Measurements from ENCODE around the gene CFAP251. TPM values are rescaled to one million over a fixed set of nuclear protein-coding genes. Genes with fewer than 3 reads are reported as not detected.
"Not testable (repeated sequence)": the region's sequence is repeated elsewhere in the genome, so short reads cannot be mapped to it uniquely, and the experiment has no call there.

The CFAP251 gene
- total RNA-seq, 1 experiment from 2014 or later: 10.8 TPM

DNA sequence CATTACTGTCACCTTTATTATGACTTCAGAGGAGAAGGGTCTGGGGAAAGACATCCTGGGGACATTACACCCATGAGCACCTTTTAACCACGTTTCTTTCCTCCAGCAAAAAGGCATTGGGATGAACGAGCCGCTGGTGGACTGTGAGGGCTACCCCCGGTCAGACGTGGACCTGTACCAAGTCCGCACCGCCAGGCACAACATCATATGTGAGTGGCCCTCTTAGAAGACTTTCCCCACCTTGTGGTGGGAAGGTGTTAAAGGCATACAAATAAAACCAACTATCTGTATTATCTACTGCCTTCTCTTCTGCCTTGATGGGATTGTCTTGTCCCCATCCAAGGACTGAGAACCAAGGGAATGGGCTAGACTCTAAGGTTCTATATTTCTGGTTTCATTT, 23.8 kb upstream of the CFAP251 start:
- peak; percentile 47 for DNase-seq (ENCODE audit: low read depth)
- in situ Hi-C loops (cut with HindIII; ENCODE audit: low pct_unique_long_range_greater_than_20kb, low sequenced_read_pairs): no loop called here

DNA sequence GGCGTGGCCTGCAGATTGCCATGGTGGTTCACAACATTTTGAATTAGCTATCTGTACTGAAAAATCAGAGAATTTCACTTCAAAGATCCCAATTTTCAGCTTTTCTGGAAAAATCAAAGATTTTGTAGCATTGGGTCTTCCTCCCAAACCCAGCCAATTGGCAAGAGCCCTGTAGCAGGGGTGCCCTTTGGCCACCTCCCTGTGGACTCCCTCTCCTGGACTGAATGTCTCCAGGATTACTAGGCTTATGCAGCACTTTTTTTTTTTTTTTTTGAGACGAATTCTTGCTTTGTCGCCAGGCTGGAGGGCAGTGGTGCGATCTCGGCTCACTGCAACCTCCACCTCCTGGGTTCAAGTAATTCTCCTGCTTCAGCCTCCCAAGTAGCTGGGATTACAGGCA, 20.1 kb upstream of the CFAP251 start:
- in situ Hi-C loops (cut with HindIII; ENCODE audit: low pct_unique_long_range_greater_than_20kb, low sequenced_read_pairs): no loop called here

DNA sequence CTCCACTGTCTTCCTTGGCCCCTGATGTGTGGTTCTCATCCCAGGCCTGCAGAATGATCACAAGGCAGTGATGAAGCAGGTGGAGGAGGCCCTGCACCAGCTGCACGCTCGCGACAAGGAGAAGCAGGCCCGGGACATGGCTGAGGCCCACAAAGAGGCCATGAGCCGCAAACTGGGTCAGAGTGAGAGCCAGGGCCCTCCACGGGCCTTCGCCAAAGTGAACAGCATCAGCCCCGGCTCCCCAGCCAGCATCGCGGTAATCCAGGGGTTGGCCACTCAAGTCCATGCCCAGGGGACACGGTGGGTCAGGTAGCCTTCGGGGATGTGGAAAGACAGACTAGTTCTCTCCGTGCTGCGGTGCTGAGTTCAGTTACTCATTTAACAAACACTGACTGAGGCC, 18.8 kb upstream of the CFAP251 start:
- in situ Hi-C loops (cut with HindIII; ENCODE audit: low pct_unique_long_range_greater_than_20kb, low sequenced_read_pairs): no loop called here
- no peak for DNase-seq (ENCODE audit: low read depth)

More for the DNA sequence above, 20.1 kb upstream of the CFAP251 start:
- no peak for DNase-seq (ENCODE audit: low read depth)

DNA sequence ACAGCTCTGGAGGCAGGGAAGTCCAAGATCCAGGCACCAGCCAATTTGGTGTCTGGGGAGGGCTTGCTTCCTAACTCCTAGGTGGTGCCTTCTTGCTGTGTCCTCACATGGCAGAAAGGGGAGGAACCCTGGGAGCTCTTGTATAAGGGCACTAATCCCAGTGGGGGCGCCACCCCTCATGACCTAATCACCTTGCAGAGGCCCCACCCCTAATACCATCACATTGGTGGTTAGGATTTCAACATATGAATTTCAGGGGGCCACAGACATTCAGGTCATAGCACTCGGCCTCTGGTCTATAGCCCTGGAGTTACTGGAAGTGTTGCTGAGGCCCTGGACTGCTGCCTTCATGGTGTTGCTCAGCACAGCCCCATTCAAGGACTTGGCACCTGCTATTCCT, 15.2 kb upstream of the CFAP251 start:
- DNase-seq (ENCODE audit: low read depth): no peak
- in situ Hi-C loops (cut with HindIII; ENCODE audit: low pct_unique_long_range_greater_than_20kb, low sequenced_read_pairs): no loop called here

DNA sequence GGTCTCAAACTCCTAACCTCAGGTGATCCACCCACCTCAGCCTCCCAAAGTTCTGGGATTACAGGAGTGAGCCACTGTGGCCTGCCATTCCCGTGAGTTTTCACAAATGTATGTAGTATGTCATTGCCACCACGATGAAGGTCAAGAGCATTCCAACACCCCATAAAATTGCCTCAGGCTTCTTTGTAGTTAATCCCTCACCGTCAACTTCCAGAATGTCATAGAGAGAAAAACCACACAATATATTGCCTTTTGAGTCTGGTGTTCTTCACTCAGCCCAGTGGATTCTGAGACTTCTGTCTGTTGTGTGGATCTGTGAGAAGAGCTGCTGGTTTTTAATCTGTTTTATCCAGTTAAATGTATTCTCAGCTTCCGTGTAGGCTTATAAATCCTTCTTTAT, 12.6 kb upstream of the CFAP251 start:
- in situ Hi-C loops (cut with HindIII; ENCODE audit: low pct_unique_long_range_greater_than_20kb, low sequenced_read_pairs): no loop called here
- DNase-seq (ENCODE audit: low read depth): no peak

DNA sequence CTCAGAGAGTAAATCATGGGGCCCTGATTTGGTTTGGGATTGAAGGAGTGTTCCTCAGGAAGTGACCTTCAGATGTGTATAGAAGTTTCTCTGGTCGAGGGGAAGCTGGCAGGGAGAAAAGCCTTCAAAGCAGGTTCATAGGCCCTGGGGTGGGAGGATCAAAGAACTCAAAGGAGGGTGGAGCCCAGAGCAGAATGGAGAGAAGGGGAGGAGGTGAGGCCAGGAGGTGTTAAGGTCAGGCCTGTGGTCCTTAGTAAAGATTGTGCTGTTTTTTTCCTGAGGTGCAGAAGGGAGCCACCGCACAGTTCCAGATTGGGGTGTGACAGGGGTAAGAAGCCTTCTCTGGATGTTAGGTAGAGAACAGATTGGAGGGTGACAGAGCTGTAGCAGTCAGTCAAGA, 9.7 kb upstream of the CFAP251 start:
- in situ Hi-C loops (cut with HindIII; ENCODE audit: low pct_unique_long_range_greater_than_20kb, low sequenced_read_pairs): no loop called here
- DNase-seq (ENCODE audit: low read depth): no peak

DNA sequence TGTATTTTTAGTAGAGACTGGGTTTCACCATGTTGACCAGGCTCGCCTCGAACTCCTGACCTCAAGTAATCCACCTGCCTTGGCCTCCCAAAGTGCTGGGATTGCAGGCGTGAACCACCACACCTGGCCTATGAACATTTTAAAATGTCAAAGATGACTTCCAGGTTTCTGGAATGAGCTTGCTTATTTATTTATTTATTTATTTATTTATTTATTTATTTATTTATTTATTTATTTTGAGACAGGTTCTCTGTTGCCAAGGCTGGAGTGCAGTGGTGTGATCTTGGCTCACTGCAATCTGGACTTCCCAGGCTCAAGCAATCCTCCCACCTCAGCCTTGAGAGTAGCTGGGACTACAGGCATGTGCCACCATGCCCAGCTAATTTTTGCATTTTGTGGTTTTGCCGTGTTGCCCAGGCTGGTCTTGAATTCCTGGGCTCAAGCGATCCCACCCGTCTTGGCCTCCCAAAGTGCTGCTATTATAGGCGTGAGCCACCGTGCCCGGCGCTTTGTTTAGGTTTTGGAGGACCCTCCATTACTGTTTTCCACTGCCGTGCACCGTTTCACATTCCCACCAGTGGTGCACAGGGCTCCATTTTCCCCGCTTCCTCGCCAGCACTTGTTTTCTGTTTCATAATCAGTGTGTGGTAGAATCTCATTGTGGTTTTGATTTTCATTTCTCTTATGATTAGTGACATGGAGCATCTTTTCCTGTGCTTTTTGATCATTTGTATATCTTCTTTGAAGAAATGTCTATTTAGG, 6.4 kb upstream of the CFAP251 start:
- DNase-seq (ENCODE audit: low read depth): no peak
- in situ Hi-C loops (cut with HindIII; ENCODE audit: low pct_unique_long_range_greater_than_20kb, low sequenced_read_pairs): no loop called here

DNA sequence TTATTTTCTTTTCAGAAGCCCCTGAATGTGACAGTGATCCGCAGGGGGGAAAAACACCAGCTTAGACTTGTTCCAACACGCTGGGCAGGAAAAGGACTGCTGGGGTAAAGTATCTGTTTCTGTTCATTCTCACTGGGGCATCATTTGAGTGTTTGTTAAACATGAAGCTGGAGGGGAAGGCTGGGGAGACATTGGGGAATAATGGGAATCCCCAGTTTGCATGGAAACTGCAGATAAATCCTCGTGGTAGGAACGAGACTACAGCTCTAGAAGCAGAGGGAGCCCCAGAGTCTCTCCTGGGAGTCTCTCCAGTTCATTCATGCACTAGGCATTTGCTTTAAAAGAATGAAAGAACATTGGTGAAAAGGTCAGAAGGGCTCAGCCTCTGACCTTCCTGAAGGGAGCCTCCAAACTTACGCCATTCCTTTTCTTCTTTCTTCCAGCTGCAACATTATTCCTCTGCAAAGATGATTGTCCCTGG, 2.5 kb upstream of the CFAP251 start:
- in situ Hi-C loops (cut with HindIII; ENCODE audit: low pct_unique_long_range_greater_than_20kb, low sequenced_read_pairs): no loop called here
- no peak for DNase-seq (ENCODE audit: low read depth)

DNA sequence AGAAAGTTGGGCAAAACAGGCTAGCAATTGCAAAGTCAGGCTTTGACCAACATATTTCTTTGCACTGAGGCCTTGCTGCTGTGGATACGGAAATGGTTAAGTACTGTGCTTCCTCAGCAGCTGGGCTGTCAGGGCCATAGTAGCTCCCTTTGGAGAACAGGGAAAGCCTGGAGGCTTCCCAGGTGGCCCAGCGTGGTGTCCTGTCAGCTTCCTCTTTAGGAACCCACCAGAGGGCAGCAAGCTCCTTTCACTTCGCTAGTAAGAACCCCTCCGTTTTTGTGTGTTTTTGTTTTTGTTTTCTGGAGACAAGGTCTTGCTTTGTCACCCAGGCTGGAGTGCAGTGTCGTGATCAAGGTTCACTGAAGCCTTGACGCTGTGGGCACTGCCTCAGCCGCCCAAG, 1.7 kb upstream of the CFAP251 start:
- DNase-seq (ENCODE audit: low read depth): no peak
- in situ Hi-C loops (cut with HindIII; ENCODE audit: low pct_unique_long_range_greater_than_20kb, low sequenced_read_pairs): no loop called here

DNA sequence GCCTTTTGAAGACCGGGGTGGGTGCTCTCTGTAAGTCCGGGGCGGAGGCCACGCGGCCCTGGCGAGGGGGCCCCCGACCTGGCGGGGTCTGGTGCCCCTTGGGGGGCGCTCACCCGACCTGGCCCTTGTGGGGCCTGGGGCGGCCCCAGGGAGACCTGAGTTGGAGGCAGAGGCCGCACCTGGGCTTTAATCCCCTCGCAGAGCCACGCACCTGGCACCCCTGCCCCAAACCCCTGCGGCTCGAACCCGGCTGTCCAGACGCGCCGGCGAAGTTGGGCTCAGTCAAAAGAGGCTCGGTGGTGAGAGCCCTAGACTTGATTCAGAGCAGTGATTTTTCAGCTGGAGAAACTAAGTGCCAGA, 267 bp downstream of the CFAP251 start:
- in situ Hi-C loops (cut with HindIII; ENCODE audit: low pct_unique_long_range_greater_than_20kb, low sequenced_read_pairs): no loop called here
- no peak for DNase-seq (ENCODE audit: low read depth)

DNA sequence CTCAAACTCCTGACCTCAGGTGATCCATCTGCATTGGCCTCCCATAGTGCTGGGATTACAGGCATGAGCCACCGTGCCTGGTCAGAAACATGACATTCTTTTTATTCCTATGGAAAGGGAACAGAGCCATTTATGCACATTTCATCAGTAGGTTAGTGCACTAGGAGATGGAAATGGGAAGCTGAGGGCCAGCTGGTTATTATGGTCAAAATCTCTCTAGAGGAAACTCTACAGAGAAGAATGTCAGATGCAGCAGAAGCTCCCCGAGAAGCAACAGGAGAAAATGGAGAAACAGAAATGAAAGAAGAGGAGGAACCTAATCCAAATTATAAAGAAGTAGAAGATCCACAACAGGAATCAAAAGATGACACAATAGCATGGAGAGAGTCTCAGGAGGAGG, 2.7 kb downstream of the CFAP251 start:
- in situ Hi-C loops (cut with HindIII; ENCODE audit: low pct_unique_long_range_greater_than_20kb, low sequenced_read_pairs): no loop called here
- DNase-seq (ENCODE audit: low read depth): no peak

DNA sequence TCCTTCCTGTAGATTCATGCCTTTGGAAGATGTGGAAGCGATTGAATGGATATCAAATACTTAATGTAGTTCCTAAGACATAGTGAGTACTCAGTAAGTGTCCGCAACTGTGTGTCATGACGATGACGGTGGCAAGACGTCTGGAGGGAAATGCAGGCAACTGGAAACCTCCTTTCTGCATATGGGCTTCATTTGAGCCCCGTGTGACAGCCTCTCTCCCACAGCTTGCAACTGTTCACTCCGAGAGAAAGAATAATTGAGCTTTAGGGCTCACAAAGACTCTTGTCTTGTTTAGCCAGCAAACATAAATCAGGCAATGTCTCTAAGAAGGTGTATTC, 6.9 kb downstream of the CFAP251 start:
- no peak for DNase-seq (ENCODE audit: low read depth)
- in situ Hi-C loops (cut with HindIII; ENCODE audit: low pct_unique_long_range_greater_than_20kb, low sequenced_read_pairs): no loop called here

DNA sequence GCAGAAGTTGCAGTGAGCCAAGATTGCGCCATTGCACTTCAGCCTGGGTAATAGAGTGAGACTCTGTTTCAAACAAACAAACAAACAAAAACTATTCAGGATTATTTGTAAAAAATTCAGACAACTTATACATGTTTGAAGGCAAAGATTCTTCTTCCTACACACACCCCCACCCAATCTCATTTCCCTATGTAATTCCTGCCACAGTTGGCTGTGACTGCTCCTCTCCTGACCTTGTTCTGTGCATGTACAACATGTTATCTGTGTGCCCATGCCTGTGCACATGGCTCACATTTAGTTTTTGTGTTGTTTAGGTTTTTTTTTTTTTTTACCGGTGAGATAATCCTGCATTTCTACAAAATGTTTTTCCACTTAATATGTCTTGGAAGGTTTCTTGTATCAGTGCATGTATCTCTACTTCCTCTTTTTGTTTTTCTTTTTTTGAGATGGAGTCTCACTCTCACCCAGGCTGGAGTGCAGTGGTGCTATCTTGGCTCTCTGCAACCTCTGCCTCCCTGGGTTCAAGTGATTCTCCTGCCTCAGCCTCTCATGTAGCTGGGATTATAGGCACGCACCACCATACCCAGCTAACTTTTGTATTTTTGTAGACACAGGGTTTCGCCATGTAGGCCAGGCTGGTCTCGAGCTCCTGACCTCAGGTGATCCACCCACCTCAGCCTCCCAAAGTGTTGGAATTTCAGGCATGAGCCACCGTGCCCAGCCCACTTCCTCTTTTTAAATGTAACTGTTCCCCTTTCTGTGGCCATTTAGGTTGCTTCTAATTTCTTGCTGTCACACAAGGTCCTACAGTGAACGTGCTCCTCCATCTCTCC, 8.7 kb downstream of the CFAP251 start:
- DNase-seq (ENCODE audit: low read depth): no peak
- in situ Hi-C loops (cut with HindIII; ENCODE audit: low pct_unique_long_range_greater_than_20kb, low sequenced_read_pairs): no loop called here

DNA sequence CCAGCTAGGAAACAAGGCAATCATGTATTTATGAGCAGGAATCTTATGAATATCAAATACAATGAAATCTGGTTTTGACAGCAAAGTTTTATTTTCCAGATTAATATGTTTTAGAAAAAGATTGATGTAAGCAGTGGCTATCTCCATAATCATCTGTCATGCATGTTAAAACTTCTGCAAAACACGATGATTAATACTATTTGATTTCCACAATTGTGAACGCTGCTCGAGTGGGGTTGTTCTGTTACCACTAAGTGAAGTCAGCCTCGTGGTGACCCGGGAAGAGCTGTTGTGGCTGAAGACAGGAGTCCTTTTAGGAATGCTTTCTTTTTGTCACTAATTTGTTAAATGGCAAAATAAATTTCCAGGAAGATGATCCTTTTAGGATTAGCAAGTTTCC, 9.4 kb downstream of the CFAP251 start:
- in situ Hi-C loops (cut with HindIII; ENCODE audit: low pct_unique_long_range_greater_than_20kb, low sequenced_read_pairs): no loop called here
- no peak for DNase-seq (ENCODE audit: low read depth)

DNA sequence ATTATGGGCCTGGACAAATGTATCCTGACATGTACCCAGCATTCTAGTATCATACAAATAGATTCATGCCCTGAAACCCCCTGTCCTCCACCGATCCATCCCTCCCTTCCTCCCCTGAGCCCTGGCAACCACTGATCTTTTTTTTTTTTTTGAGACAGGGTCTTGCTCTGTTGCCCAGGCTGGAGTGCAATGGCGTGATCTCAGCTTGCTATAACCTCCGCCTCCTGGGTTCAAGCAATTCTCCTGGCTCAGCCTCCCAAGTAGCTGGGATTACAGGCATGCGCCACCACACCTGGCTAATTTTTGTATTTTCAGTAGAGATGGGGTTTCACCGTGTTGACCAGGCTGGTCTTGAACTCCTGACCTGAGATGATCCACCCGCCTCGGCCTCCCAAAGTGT, 11.2 kb downstream of the CFAP251 start:
- in situ Hi-C loops (cut with HindIII; ENCODE audit: low pct_unique_long_range_greater_than_20kb, low sequenced_read_pairs); DNase-seq (ENCODE audit: low read depth): not testable (repeated sequence)

DNA sequence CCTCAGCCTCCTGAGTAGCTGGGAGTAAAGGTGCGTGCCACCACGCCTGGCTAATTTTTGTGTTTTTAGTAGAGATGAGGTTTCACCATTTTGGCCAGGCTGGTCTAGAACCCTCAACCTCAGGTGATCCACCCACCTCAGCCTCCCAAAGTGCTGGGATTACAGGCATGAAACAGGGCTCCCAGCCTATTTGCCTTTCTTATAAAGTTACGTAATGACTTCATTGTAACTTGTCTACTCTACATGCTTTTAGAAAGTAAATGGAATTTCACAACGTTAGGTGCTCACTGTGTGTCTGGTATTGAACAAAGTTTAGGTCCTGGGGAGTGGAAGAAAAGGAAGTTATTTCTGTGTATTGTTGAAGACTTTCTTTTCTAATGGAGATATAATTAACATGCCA, 12.5 kb downstream of the CFAP251 start:
- in situ Hi-C loops (cut with HindIII; ENCODE audit: low pct_unique_long_range_greater_than_20kb, low sequenced_read_pairs): no loop called here
- no peak for DNase-seq (ENCODE audit: low read depth)

DNA sequence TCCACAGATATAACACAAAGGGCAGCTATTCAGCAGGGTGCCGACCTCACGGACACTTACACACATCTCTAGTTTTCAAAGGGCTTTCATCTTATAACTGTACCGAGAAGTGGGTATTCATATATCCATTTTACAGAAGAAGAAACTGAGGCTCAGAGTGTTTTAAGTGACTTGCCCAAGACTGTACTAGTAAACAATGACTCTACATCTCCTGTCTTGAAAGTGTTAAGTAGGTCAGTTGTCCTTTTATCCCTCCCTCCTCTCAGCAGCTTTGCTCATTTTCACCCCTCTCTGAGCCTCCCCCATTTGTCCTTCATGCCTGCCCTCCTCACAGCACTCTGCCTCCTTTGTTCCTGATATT, 13.8 kb downstream of the CFAP251 start:
- DNase-seq (ENCODE audit: low read depth): no peak
- in situ Hi-C loops (cut with HindIII; ENCODE audit: low pct_unique_long_range_greater_than_20kb, low sequenced_read_pairs): no loop called here

DNA sequence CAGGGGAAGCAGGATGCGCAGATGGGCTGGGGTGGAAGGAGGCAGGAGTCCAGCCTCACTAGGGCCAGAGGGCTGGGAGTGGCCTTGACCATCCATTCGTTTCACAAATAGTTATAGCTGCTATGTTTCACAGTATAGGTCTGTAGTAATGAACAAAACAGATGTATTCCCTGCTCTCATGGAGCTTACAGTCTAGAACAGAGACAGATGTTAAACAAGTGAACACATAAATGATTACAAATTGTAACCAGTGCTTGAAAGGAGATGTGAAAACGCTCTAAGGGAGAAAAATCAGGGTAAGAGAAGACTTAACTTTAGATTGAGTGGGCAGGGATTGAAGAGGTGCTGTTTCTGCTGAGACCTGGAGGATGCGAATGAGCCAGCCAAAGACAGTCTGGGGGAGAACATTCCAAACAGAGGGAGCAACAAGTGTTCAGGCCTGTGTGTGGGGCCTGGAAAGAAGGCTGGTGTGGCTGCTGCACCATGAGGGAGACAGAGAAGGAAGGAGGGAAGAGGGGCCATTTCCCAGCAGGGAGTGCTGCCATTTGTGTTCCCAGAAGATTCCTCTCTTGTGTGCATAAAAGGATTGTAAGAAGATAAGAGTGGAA, 14.6 kb downstream of the CFAP251 start:
- no peak for DNase-seq (ENCODE audit: low read depth)

DNA sequence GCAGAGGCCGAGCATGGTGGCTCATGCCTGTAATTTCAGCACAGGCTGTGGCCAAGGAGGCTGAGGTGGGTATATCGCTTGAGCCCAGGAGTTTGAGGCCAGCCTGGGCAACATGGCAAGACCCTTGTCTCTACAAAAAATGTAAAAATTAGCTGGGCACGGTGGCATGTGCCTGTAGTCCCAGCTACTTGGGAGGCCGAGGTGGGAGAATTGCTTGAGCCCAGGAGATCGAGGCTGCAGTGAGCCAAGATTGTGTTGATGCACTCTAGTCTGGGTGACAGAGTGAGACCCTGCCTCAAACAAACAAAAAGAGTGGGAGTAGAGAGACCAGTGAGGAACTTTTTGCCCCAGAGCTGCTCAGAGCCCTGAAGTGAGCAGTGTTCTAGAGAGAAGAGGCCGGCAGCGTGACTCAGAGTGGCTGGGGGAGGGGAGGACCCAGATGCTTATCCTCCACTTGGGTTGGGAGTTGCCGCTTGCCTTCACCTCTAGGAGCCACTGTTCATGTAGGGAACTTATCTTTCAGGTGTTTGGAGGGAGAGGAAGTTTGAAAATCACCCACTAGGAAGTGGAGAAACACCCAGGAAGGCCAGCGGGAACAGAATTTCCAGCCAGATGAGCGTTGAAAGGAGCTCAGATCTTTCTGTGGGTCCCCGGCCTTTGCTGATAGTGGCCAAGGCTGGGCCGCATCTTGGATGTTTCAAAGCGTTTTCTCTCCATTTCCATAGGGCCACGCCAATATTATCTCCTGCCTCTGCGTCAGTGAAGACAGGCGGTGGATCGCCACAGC, 15.3 kb downstream of the CFAP251 start:
- DNase-seq (ENCODE audit: low read depth): peak; percentile 17
- in situ Hi-C loops (cut with HindIII; ENCODE audit: low pct_unique_long_range_greater_than_20kb, low sequenced_read_pairs): no loop called here

More for the DNA sequence above, 14.6 kb downstream of the CFAP251 start:
- in situ Hi-C loops (cut with HindIII; ENCODE audit: low pct_unique_long_range_greater_than_20kb, low sequenced_read_pairs): no loop called here

Measured in Caki2 (cell line).